Measurements from ENCODE around the gene TFE3.
"Not testable (repeated sequence)": the region's sequence is repeated elsewhere in the genome, so short reads cannot be mapped to it uniquely, and the experiment has no call there.

The TFE3 gene

DNA sequence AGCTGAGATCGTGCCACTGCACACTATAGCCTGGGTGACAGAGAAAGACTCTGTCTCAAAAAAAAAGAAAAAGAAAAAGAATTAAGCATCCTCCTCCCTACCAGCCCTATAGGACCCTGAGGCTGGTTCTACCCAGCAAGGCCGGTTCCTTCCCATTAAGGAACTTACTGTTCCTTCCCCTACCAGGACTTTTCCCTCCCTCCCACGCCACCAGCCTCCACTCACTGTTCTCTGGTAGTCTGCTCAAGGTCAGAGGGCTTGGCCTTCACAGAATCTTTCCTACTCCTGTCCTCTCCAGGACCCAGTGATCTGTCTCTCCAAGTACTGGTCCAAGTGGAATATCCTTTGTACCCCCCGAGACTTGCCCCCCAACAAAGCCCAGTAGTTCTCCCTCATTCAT lies 42.5 kb downstream of the TFE3 start:
- peak; percentile 35 to 58 (median 36) for DNase-seq

DNA sequence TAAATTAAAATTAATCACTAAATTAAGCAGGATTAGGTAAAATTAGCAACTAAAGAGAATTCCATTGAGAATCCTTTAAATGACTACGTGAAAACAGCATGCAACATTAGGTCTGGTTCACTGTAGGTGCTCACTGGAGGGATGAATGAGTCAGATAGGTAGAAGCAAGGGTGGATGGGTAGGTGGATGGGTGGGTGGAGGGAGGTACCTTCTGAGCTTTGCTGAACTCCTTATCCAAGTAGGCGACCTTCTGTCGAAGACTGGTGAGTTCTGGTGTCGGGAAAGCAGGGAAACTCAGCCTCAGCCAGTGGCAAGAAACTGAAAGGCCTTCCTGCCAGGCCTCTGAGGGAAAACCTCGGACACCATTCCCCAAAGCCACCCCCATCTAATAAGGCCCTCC lies 44.1 kb downstream of the TFE3 start:
- DNase-seq: no peak

DNA sequence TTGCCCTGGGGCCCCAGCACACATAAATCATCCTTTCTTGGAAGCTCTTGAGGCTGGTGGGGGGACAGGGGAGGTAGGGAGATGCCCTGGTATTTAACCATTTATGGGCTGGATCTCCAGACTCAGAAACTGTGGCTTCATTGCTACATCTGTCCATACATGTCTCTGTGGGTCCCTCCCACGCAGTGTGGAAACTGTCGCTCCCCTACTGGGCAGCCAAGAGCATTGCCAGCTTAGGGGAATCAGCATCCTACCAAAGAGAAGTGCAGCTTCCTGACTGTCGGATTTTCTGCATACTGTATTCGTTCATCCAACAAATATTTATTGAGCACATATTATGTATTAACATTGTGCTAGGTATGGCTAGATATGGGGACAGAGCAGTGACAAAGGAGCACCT lies 44.8 kb downstream of the TFE3 start:
- peak; percentile 7 to 22 (median 22) for DNase-seq

DNA sequence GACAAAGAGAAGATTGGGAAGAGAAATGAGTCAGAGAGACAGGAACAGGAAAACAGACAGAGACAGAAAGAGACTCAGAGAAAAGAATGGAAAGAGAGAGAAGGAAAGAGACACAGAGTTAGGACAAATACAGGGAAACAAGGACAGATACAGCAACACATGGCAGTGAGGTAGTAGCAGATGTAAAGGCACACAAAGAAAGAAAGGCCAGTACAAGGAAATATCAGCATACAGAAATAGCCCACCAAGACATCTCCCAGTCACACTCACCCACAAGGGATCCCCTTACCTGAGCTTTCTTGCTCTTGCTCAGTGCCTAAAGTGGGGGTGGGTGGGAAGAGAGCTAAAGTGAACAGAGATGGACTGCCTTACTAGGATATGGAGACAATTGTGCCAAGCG lies 45.3 kb downstream of the TFE3 start:
- no peak for DNase-seq

DNA sequence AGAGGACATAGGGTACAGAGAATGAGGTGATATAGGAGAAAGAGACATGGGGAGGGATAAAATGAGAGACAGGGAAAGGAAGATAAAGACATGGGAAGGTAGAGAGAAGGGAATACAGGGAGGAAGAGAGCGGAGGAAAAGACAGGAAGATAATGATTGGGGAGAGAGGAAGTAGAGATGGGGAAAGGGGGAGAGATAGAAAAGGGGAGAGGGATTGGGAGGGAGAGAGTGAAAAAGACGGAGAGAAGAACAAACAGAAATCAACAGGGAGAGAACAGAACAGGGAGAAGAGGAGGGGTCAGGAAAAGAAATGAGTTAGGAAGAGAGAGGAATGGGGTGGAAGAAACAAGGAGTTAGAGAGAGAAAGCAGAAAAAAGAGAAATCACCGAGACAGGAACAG lies 45.7 kb downstream of the TFE3 start:
- DNase-seq: no peak

DNA sequence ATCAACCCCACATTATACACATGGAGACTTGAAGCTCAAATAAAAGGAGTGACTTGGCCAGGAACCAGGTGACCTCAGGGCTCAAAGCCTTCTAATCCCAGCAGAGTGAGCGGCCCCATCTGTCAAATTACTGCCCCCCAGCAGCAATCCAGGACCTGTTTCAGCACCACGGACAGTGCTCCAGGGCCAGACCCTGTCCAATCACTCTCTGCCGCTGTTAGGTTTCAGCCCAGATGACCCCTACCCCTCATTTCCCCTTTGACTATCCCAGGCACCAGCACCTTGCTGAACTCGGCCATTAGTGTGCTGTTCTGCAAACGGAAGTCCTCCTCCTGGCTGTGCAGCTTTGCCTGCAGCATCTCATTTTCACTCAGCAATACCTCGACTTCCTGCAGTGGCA lies 46.2 kb downstream of the TFE3 start:
- DNase-seq: no peak

DNA sequence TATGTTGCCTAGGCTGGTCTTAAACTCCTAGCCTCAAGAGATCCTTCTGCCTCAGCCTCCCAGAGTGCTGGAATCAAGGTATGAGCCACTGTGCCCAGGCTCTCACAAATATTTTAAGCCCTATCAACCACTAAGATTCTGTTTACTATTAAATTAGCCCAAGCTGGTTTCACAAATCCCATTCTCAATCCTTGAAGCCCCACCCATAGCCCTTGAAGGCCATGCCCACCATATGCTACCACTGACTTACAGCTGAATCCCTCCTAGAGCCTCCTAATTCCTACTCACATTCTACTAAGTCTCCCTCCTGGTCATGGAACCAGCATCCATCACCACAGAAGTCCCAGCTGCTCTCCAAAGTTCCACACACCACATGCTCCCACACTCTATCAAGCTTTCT lies 50.8 kb downstream of the TFE3 start:
- no peak for DNase-seq

DNA sequence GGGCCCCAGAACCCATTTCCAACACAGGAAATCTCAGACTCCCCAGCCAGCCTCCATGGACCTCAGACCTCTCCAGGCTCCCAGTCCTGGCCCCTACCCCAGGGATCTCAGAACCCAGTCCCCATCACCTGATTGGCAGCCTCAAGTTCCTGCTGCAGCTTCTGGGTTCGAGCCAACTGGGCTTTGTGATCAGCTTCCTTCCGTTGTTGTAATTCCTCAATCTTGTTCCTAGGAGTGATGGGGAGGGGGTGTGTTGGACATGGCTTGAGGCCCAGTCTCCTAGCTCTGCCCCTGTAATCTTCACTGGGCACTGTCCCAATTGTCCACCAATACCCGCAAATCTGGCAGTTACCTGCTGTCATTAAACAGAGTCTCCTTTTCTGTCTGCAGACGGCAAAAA lies 53.7 kb downstream of the TFE3 start:
- no peak for DNase-seq

DNA sequence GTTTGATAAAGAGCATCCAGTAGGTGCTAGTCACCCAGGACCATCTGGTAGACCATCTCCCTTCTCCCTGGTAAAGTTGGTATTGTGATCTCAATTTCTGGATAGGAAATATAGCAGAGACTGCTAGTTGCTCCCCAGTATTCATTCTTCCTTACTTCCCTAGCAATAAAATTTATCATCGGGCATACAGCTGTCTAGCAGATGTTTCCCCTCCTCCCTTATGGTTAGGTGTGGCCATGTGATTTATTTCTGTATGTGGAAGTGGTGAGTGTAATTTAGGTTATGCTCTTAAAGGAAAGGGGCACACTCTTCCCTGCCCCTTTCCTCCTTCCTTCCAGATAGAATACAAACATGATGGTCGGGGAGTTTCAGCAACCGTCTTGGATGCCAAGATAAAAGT lies 59.3 kb downstream of the TFE3 start:
- DNase-seq: no peak

DNA sequence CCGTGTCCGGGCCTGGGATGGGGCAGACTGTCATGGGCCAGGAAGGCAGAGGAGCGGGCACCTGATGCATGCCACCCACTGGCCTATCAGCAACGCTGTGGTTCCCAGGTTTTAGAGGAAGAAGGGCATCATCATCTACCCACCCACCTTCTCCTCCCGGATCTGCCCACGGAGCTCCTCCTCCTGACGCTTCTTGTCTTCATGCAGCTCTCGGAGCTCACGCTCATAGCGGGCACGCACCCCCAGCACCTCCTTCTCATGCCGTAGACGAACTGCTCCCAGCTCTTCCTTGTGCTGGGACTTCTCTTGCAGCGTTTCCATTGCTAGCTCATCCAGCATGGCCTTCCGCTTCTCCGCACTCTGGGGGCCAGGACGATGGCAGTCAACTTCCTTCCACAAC lies 60.1 kb downstream of the TFE3 start:
- DNase-seq: no peak

DNA sequence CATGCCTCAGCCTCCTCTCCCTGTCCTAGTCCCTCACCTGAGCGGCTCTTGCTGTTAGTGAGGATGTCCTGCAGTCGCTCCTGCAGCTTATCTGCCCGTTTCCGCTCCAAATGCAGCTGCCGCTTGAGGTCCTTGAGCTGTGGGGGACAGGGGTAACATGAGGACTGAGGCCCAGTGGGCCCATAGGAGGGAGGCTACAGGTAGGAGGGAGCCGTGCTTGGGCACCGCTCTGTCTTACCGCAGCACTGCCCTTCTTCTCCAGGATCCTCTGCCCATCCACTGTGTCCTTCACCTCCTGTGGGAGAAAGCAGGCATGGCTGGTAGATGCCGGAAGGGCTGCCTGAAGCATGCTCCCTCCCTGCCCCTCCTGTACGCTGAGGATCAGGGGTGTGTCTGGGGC lies 62.0 kb downstream of the TFE3 start:
- DNase-seq: no peak

DNA sequence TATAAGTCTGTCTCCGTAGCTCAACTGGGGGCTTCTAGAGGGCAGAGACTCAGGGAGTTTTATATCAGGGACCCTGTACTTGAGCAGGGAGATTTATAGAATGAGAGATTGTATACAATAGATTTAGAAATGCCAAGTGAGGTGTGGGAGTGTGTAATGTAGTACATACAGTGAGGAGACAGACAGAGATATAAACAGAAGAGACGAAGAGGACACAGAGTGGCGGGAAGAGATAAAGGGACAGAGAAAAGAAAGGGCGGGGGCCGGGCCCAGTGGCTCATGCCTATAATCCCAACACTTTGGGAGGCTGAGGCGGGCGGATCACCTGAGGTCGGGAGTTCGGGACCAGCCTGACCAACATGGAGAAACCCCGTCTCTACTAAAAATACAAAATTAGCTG lies 62.8 kb downstream of the TFE3 start:
- DNase-seq: not testable (repeated sequence)
